GM23338 (cell line): ENCODE data around the gene DAND5. TPM values are rescaled to one million over a fixed set of nuclear protein-coding genes. Genes with fewer than 3 reads are reported as not detected.

Source experiments
- ATAC-seq: fragments of 200-7000 bp; cut with Tn5 transposase; 3 replicates; pipeline ENCODE4 v1.9.1; 2020
- DNase-seq: peaks from one replicate; pipeline ENCODE4 v3.0.0-alpha.2; 2015; ENCODE audit warnings: low spot score
- H2AFZ ChIP-seq: fragments of 200-600 bp; sonication (generic); 2 replicates; pipeline ENCODE4 v1.8.0; 2016; ENCODE audit warnings: antibody characterized with exemption, mild to moderate bottlenecking, moderate library complexity
- H3F3A ChIP-seq: fragments of 200-600 bp; sonication (generic); replicated peaks from 2 replicates; pipeline ENCODE4 v1.8.0; 2017; ENCODE audit warnings: antibody characterized with exemption, mixed run types, low read depth
- H3K27ac ChIP-seq: fragments of 200-600 bp; sonication (generic); 2 replicates; pipeline ENCODE4 v1.6.1; 2016; ENCODE audit warnings: low read depth
- H3K27me3 ChIP-seq: fragments of 200-600 bp; sonication (generic); 2 replicates; pipeline ENCODE4 v1.8.0; 2016; ENCODE audit warnings: mild to moderate bottlenecking, mixed run types, moderate library complexity; ENCODE audit not compliant: insufficient read depth
- H3K36me3 ChIP-seq: fragments of 200-600 bp; sonication (generic); 2 replicates; pipeline ENCODE4 v1.8.0; 2016; ENCODE audit warnings: mild to moderate bottlenecking; ENCODE audit not compliant: insufficient read depth
- H3K4me1 ChIP-seq: fragments of 200-600 bp; sonication (generic); 2 replicates; pipeline ENCODE4 v1.8.0; 2016; ENCODE audit warnings: mild to moderate bottlenecking, moderate library complexity; ENCODE audit not compliant: insufficient read depth
- H3K4me2 ChIP-seq: fragments of 200-600 bp; sonication (generic); 2 replicates; pipeline ENCODE4 v1.7.1; 2017; ENCODE audit warnings: mixed run types
- H3K4me3 ChIP-seq: fragments of 200-600 bp; sonication (generic); 2 replicates; pipeline ENCODE4 v1.6.1; 2016; ENCODE audit warnings: mixed run types
- H3K79me2 ChIP-seq: fragments of 200-600 bp; sonication (generic); replicated peaks from 2 replicates; pipeline ENCODE4 v1.8.0; 2017; ENCODE audit warnings: mild to moderate bottlenecking; ENCODE audit not compliant: insufficient read depth
- H3K9me2 ChIP-seq: fragments of 200-600 bp; sonication (generic); 2 replicates; pipeline ENCODE4 v1.8.0; 2017; ENCODE audit not compliant: insufficient read depth
- H4K20me1 ChIP-seq: fragments of 200-600 bp; sonication (generic); replicated peaks from 2 replicates; pipeline ENCODE4 v1.8.0; 2017; ENCODE audit warnings: mild to moderate bottlenecking; ENCODE audit not compliant: insufficient read depth
- H3K27ac Mint-ChIP-seq: 2 replicates; pipeline ENCODE4 v1.8.0; 2020; ENCODE audit warnings: inconsistent platforms, mild to moderate bottlenecking, moderate library complexity, mixed read lengths
- H3K27me3 Mint-ChIP-seq: 3 replicates; pipeline ENCODE4 v1.8.0; 2022; ENCODE audit warnings: low read depth, mild to moderate bottlenecking, moderate library complexity, mixed read lengths, inconsistent platforms; ENCODE audit not compliant: insufficient read depth, poor library complexity
- H3K36me3 Mint-ChIP-seq: 3 replicates; pipeline ENCODE4 v1.8.0; 2021; ENCODE audit warnings: low read depth, mild to moderate bottlenecking, inconsistent platforms, moderate library complexity, mixed read lengths
- H3K4me1 Mint-ChIP-seq: 3 replicates; pipeline ENCODE4 v1.8.0; 2020; ENCODE audit warnings: mild to moderate bottlenecking, inconsistent platforms, mixed read lengths
- H3K4me3 Mint-ChIP-seq: 3 replicates; pipeline ENCODE4 v1.8.0; 2021; ENCODE audit warnings: moderate library complexity, mild to moderate bottlenecking, inconsistent platforms, mixed read lengths
- H3K9me3 Mint-ChIP-seq: 3 replicates; pipeline ENCODE4 v1.8.0; 2020; ENCODE audit warnings: moderate library complexity, mild to moderate bottlenecking, inconsistent platforms, mixed read lengths
- CREB1 ChIP-seq: fragments of 250-450 bp; sonication (Bioruptor Pico); IDR thresholded peaks from 2 replicates; pipeline ENCODE4 v1.5.0; 2020; ENCODE audit warnings: low read depth, mild to moderate bottlenecking, moderate library complexity
- EZH2 ChIP-seq: fragments of 200-600 bp; sonication (generic); IDR thresholded peaks from one replicate; pipeline ENCODE4 v1.8.0; 2017; ENCODE audit warnings: antibody characterized with exemption, mild to moderate bottlenecking, low read depth; ENCODE audit not compliant: unreplicated experiment
- EZH2phosphoT487 ChIP-seq: fragments of 200-600 bp; sonication (generic); IDR thresholded peaks from one replicate; pipeline ENCODE4 v1.8.1; 2018; ENCODE audit warnings: antibody characterized with exemption; ENCODE audit not compliant: unreplicated experiment
- JUNB ChIP-seq: IDR thresholded peaks from one replicate; pipeline ENCODE4 v1.6.1; 2016; ENCODE audit warnings: antibody characterized with exemption; ENCODE audit not compliant: unreplicated experiment
- NANOG ChIP-seq: IDR thresholded peaks from 2 replicates; pipeline ENCODE4 v1.6.1; 2016; ENCODE audit warnings: antibody characterized with exemption, borderline replicate concordance
- POLR2AphosphoS5 ChIP-seq: IDR thresholded peaks from 2 replicates; pipeline ENCODE4 v1.6.1; 2016; ENCODE audit warnings: antibody characterized with exemption, low read depth
- STAT1 ChIP-seq: IDR thresholded peaks from one replicate; pipeline ENCODE4 v1.6.1; 2016; ENCODE audit warnings: antibody characterized with exemption; ENCODE audit not compliant: unreplicated experiment
- ZNF114 ChIP-seq: fragments of 250-450 bp; sonication (Bioruptor Pico); IDR thresholded peaks from 2 replicates; pipeline ENCODE4 v1.5.0; 2020; ENCODE audit warnings: mild to moderate bottlenecking, moderate library complexity
- ZNF331 ChIP-seq: fragments of 250-450 bp; sonication (Bioruptor Pico); IDR thresholded peaks from 2 replicates; pipeline ENCODE4 v1.5.0; 2020; ENCODE audit warnings: low read depth, mild to moderate bottlenecking, moderate library complexity
- polyA plus RNA-seq: library from polyadenylated mRNA; unstranded; fragments of >200 nt; fragmentation: Nextera tagmentation; extraction: Ambion mirVana; gene quantifications from 2 replicates; pipeline ENCODE4 v1.2.1, GENCODE V29; 2016
- total RNA-seq: library from RNA; depleted of rRNA; stranded (reverse); fragments of >200 nt; shearing (Covaris generic); gene quantifications from 2 replicates; pipeline ENCODE4 v1.2.3, GENCODE V29; 2014
- TF ChIP-seq, protein P1 (sequence below): IDR thresholded peaks from 2 replicates; pipeline ENCODE4 v1.6.1; 2016; ENCODE audit warnings: antibody characterized with exemption
- TF ChIP-seq, protein P2 (sequence below), 2 experiments: fragments of 200-600 bp in 1 of 2; sonication (generic) in 1 of 2; conservative IDR thresholded peaks; 2 replicates each; pipeline versions ENCODE4 v1.5.1 to v1.6.1; 2016 to 2017; ENCODE audit warnings: antibody characterized with exemption in 2 of 2, low read depth in 2 of 2, mild to moderate bottlenecking in 2 of 2, moderate library complexity in 1 of 2
- TF ChIP-seq, protein P3 (sequence below): IDR thresholded peaks from one replicate; pipeline ENCODE4 v1.6.1; 2018; ENCODE audit warnings: antibody characterized with exemption; ENCODE audit not compliant: unreplicated experiment
- TF ChIP-seq, protein P4 (sequence below): fragments of 250-450 bp; sonication (Bioruptor Pico); IDR thresholded peaks from 2 replicates; pipeline ENCODE4 v1.5.0; 2020; ENCODE audit warnings: mild to moderate bottlenecking, moderate library complexity

DAND5 gene
- total and polyA plus RNA-seq, 2 experiments from 2014 or later = 0.18 to 0.28 TPM

DNA sequence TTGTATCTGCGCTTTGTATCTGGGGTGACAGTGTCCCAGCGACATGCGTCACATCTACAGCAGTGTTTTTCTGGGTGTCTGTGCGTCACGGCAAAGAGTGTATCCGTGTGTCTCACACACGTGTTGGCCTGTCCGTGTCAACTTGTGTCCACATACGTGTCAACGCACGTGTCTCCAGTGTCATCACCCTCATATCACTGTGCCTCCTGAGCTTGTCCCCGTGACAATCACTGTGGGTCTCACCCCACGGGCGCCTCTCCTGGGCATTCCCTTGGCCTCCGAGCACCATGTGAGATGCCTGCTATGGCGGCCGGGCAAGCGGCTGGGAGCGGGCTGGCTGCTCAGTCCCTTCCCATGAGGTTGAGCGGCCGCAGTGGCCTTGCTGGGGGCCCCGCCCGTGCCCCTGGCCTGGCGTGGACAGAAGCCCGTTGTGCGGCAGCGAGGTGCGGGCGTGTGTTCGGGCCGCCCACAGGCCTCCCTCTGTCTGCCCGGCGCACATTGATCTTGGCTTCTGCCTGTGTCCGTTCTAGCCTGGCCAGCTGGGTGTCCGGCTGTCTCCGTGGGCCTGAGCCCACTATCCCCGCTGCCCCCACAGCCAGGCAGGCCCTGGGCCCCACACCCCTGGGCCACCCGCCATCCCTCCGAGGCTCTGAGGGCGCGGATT, 32.3 kb downstream of the DAND5 start:
- Mint-ChIP-seq H3K9me3 (no peaks in the 10 kb centered on the region), H3K36me3 (no peaks in the 10 kb centered on the region; the same call in 2 of the 3 replicates), H3K27ac (no peak overlapping the region), H3K4me1 (no peaks in the 10 kb centered on the region; the same call in 2 of the 3 replicates), H3K4me3 (no peak overlapping the region), H3K27me3 (peaks cover 69% of the 10 kb centered on the region)
- no peak overlapping the region for H3K4me2 ChIP-seq
- no peaks in the 10 kb centered on the region for H3K4me1 ChIP-seq
- H3F3A ChIP-seq = peaks cover 4% of the 10 kb centered on the region; the same call in 1 of the 2 replicates
- H3K79me2 ChIP-seq = no peaks in the 10 kb centered on the region
- H4K20me1 ChIP-seq = no peaks in the 10 kb centered on the region; the same call in 1 of the 2 replicates
- TF ChIP-seq, protein P1, sequence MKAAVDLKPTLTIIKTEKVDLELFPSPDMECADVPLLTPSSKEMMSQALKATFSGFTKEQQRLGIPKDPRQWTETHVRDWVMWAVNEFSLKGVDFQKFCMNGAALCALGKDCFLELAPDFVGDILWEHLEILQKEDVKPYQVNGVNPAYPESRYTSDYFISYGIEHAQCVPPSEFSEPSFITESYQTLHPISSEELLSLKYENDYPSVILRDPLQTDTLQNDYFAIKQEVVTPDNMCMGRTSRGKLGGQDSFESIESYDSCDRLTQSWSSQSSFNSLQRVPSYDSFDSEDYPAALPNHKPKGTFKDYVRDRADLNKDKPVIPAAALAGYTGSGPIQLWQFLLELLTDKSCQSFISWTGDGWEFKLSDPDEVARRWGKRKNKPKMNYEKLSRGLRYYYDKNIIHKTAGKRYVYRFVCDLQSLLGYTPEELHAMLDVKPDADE = no peak
- TF ChIP-seq ZNF331 (no peak), EZH2 (no peak), JUNB (no peak), NANOG (no peak), CREB1 (no peak), EZH2phosphoT487 (no peak), ZNF114 (CRISPR knock-in tag) (no peak), STAT1 (no peak), POLR2AphosphoS5 (no peak)
- TF ChIP-seq, protein P2, sequence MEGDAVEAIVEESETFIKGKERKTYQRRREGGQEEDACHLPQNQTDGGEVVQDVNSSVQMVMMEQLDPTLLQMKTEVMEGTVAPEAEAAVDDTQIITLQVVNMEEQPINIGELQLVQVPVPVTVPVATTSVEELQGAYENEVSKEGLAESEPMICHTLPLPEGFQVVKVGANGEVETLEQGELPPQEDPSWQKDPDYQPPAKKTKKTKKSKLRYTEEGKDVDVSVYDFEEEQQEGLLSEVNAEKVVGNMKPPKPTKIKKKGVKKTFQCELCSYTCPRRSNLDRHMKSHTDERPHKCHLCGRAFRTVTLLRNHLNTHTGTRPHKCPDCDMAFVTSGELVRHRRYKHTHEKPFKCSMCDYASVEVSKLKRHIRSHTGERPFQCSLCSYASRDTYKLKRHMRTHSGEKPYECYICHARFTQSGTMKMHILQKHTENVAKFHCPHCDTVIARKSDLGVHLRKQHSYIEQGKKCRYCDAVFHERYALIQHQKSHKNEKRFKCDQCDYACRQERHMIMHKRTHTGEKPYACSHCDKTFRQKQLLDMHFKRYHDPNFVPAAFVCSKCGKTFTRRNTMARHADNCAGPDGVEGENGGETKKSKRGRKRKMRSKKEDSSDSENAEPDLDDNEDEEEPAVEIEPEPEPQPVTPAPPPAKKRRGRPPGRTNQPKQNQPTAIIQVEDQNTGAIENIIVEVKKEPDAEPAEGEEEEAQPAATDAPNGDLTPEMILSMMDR (conservative IDR thresholded peaks at IDR 0.05; ENCODE audit: low read depth in 2 of 2) = no peak
- TF ChIP-seq, protein P3, sequence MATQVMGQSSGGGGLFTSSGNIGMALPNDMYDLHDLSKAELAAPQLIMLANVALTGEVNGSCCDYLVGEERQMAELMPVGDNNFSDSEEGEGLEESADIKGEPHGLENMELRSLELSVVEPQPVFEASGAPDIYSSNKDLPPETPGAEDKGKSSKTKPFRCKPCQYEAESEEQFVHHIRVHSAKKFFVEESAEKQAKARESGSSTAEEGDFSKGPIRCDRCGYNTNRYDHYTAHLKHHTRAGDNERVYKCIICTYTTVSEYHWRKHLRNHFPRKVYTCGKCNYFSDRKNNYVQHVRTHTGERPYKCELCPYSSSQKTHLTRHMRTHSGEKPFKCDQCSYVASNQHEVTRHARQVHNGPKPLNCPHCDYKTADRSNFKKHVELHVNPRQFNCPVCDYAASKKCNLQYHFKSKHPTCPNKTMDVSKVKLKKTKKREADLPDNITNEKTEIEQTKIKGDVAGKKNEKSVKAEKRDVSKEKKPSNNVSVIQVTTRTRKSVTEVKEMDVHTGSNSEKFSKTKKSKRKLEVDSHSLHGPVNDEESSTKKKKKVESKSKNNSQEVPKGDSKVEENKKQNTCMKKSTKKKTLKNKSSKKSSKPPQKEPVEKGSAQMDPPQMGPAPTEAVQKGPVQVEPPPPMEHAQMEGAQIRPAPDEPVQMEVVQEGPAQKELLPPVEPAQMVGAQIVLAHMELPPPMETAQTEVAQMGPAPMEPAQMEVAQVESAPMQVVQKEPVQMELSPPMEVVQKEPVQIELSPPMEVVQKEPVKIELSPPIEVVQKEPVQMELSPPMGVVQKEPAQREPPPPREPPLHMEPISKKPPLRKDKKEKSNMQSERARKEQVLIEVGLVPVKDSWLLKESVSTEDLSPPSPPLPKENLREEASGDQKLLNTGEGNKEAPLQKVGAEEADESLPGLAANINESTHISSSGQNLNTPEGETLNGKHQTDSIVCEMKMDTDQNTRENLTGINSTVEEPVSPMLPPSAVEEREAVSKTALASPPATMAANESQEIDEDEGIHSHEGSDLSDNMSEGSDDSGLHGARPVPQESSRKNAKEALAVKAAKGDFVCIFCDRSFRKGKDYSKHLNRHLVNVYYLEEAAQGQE = no peak
- TF ChIP-seq, protein P4, sequence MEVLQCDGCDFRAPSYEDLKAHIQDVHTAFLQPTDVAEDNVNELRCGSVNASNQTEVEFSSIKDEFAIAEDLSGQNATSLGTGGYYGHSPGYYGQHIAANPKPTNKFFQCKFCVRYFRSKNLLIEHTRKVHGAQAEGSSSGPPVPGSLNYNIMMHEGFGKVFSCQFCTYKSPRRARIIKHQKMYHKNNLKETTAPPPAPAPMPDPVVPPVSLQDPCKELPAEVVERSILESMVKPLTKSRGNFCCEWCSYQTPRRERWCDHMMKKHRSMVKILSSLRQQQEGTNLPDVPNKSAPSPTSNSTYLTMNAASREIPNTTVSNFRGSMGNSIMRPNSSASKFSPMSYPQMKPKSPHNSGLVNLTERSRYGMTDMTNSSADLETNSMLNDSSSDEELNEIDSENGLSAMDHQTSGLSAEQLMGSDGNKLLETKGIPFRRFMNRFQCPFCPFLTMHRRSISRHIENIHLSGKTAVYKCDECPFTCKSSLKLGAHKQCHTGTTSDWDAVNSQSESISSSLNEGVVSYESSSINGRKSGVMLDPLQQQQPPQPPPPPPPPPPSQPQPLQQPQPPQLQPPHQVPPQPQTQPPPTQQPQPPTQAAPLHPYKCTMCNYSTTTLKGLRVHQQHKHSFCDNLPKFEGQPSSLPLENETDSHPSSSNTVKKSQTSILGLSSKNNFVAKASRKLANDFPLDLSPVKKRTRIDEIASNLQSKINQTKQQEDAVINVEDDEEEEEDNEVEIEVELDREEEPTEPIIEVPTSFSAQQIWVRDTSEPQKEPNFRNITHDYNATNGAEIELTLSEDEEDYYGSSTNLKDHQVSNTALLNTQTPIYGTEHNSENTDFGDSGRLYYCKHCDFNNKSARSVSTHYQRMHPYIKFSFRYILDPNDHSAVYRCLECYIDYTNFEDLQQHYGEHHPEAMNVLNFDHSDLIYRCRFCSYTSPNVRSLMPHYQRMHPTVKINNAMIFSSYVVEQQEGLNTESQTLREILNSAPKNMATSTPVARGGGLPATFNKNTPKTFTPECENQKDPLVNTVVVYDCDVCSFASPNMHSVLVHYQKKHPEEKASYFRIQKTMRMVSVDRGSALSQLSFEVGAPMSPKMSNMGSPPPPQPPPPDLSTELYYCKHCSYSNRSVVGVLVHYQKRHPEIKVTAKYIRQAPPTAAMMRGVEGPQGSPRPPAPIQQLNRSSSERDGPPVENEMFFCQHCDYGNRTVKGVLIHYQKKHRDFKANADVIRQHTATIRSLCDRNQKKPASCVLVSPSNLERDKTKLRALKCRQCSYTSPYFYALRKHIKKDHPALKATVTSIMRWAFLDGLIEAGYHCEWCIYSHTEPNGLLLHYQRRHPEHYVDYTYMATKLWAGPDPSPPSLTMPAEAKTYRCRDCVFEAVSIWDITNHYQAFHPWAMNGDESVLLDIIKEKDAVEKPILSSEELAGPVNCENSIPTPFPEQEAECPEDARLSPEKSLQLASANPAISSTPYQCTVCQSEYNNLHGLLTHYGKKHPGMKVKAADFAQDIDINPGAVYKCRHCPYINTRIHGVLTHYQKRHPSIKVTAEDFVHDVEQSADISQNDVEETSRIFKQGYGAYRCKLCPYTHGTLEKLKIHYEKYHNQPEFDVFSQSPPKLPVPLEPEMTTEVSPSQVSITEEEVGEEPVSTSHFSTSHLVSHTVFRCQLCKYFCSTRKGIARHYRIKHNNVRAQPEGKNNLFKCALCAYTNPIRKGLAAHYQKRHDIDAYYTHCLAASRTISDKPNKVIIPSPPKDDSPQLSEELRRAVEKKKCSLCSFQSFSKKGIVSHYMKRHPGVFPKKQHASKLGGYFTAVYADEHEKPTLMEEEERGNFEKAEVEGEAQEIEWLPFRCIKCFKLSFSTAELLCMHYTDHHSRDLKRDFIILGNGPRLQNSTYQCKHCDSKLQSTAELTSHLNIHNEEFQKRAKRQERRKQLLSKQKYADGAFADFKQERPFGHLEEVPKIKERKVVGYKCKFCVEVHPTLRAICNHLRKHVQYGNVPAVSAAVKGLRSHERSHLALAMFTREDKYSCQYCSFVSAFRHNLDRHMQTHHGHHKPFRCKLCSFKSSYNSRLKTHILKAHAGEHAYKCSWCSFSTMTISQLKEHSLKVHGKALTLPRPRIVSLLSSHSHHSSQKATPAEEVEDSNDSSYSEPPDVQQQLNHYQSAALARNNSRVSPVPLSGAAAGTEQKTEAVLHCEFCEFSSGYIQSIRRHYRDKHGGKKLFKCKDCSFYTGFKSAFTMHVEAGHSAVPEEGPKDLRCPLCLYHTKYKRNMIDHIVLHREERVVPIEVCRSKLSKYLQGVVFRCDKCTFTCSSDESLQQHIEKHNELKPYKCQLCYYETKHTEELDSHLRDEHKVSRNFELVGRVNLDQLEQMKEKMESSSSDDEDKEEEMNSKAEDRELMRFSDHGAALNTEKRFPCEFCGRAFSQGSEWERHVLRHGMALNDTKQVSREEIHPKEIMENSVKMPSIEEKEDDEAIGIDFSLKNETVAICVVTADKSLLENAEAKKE (CRISPR knock-in tag) = no peak
- ATAC-seq (no peak), DNase-seq (no peak)
- no peak overlapping the region for H3K27ac ChIP-seq
- H3K36me3 ChIP-seq = no peaks in the 10 kb centered on the region
- no peak overlapping the region for H2AFZ ChIP-seq
- H3K27me3 ChIP-seq = peaks cover 86% of the 10 kb centered on the region
- H3K4me3 ChIP-seq = no peak overlapping the region
- H3K9me2 ChIP-seq = no peaks in the 10 kb centered on the region
